HG03060 (cell line): ENCODE results near the gene CNTN2.

Source experiments
- ATAC-seq: cut with Tn5 transposase; IDR thresholded peaks from one replicate; pipeline ENCODE4 v1.9.1; 2021; ENCODE audit warnings: low read depth, moderate number of reproducible peaks; ENCODE audit not compliant: unreplicated experiment

CNTN2 gene

DNA sequence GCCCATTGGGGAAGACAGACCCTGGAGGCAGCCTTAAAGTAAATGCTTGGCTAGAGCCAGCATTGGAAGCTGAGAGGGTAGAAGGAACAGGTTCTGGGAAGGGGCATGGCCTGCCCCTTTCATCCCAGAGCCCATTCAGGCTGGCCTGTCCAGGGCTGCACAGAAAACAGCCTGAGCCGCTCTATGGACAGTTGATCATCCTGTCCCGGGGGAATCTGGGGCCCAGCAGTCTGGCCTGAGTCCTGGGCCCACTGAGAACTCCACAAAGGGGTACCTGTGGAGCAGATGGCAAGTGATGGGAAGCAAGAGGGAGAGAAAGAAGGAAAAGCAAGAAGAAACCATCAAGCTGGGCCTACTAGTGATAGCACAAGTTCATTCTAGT lies 28.0 kb downstream of the CNTN2 start:
- ATAC-seq, result no peak

DNA sequence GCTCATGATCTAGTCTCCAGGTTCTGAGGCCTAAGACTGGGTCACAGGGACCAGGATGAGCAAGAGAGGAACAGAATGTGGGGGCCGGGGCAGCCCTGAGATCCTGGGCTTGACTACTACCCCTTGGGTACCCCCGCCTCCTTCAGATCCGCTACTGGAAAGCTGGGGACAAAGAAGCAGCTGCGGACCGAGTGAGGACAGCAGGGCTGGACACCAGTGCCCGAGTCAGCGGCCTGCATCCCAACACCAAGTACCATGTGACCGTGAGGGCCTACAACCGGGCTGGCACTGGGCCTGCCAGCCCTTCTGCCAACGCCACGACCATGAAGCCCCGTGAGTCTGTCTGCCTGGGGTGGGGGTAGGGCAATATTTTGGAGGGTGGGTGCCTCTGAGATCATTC lies 28.8 kb downstream of the CNTN2 start:
- no peak for ATAC-seq

DNA sequence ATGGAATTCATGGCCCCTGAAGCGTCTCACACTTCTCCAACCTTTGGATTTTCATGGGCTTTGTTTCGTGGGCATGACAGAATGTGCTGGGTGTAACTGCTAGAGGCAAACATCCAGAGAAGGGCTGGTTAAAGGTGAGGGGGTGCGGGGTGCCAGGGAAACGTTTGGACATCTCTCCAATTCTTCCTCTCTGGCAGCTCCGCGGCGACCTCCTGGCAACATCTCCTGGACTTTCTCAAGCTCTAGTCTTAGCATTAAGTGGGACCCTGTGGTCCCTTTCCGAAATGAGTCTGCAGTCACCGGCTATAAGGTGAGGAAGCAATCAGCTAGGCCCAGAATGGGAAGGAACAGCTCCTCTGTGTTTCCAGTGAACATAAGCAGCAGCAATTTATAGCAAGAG lies 29.3 kb downstream of the CNTN2 start:
- no peak for ATAC-seq

DNA sequence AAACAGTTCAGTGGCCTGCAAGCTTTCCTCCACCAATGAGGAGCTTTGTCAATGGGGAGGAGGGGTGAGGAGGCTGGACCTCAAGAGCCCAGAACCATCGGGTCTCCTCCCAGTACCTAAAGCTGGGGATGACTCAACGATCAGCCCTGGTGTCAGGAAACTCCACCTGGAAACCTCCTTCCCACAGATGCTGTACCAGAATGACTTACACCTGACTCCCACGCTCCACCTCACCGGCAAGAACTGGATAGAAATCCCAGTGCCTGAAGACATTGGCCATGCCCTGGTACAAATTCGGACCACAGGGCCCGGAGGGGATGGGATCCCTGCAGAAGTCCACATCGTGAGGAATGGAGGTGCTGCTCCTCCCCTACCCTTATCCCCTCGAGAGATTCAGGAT lies 29.9 kb downstream of the CNTN2 start:
- no peak for ATAC-seq

DNA sequence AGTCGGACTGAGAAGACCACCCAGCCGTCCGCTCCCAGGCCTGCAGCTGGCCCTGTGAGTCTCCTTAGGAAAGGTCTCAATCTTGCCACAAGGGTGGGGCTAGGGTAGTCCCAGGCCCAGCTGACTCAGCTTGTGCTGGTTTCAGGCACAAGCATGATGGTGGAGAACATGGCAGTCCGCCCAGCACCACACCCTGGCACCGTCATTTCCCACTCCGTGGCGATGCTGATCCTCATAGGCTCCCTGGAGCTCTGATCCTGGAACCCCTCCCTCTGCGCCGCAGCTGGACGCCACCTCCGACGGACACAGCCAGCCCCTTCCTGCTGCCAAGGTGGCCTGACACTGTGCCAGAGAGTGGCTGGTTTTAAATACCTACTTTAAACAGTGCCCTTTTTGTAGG lies 30.5 kb downstream of the CNTN2 start:
- ATAC-seq, result no peak

DNA sequence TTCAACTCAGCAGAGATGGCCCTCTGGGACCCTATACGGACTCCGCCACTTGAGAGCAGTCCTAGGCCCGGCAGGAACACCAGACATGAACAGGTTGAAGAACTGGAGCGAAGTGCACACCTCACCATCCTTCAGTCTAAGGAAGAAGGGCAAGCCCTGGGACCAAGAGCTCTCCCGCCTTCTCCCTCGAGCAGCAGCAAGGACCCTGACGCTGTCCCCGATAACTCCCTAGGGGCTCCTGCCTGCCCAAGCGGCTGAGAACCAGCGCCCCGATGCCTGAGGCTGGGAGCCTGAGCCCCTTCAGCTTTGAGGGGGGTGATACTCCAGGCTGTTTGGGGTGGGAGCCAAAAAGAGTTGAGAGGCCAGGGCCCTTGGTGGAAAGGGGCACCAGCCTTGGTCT lies 31.1 kb downstream of the CNTN2 start:
- no peak for ATAC-seq

DNA sequence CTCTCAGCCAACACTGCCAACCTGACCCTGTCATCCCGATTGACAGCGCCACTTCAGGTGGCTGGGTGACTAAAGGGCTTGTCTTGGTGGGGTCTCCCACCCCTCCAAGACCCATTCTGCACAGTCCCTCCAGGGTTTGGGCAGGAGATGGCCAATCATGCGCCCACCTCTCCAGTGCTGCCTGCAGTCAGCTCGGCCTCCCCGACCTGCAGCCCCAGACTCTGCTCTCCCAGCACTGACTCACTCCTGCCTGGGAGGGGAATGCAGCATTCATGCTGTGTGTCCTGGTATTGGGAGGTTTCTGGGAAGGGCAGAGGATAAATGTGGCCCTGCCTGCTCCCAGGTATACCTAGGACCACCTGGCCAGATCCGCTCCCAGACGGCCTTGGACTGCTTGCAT lies 31.5 kb downstream of the CNTN2 start:
- no peak for ATAC-seq

DNA sequence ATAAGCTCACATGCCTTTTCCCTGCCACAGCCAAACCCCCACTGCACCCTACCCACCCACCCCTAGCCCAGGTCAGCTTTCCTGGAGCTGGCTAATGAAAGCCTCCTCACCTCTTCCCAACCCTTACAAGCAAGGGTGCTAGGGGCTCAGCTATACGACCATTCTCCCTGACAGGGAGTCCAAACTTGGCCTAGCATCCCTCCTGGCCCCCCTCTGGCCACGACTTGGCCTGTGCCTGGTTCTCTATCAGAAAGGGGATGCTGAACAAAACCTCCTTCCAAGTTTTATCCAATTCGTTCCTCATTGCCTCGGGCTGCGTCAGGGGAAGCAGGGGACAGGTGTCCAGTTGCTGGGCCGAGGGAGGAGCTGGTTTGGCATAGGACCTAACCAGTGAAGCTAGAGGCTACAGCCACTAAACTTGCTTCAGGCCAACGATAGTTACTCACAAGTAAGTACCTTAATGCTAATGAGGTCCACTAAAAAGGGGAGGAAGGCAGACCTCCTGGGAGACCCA lies 32.7 kb downstream of the CNTN2 start:
- no peak for ATAC-seq

DNA sequence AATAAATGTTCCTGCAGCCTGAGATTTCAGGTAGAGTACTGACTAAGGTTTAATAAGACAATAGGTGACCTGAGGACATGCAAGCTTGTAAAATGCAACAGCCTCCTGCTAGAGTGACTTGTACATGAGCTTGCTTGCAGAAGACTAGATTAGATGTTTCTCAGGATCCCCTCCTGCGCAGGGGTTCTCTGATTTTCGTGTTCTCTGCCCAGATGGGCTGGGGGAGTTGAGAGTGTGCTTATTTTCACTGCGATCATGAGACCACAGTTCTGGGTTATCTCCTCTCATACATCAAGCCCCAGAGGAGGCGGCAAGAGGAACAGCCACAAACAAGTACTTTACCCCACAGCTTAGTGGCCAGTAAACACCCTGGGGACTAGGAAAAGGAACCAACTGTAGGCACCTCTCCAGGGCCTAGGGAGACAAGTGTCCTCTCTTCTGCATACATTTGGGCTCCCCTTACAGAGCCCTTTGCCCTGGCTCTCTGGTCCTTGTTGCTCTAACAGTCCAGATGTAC lies 33.3 kb downstream of the CNTN2 start:
- ATAC-seq, result no peak

DNA sequence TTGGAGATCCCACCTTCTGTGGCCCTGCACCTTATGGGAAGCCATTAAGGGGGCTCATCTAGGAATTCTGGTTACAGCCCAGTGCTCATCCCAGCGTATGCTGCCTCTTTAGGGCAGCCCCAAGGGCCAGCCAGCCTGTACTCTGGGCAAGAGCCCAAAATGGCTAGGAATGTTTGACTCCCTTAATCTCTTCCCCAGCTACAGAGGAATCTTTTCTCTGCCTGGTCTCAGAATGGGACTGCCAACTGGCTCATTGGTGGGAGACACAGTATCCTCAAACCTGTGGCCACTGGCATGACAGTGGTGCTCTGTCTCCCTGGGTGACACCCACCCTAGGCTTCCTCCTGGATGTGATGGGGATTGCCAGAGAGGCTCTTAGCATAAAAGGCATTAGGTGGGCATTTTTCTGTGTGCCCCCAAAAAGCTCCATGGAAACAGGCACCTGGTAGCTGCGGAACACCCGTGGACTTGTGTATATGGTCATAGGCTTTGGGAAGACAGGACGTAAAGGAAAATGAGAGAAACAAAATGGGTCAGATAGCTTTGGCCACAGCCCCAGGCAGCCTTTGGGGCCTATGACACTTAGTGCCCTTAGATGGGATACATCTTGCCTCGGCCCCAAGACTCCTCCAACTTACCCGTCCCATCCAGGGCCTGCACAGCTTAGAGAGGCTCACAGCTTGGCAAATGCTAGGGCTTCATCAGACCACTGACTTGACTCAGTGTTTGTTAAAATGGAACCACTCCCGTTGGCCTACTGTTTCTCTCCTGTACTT lies 34.3 kb downstream of the CNTN2 start:
- no peak for ATAC-seq

DNA sequence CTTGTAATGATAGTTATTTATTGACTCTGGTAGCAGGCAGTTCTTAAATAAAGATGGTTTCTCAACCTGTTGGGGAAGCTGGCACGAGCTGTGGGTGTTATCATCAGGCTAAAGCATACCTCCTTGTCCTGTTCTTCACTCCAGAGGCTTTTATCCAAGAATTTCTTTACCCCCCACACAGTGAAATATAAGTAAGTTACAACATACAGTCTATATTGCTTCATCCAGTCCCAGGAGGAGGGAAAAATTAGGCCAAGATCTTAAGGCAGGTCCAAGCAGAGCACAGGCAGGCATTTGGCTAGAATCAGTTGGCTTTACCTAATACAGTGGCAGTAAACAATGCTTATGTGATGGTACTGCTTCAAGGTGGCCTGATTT lies 34.9 kb downstream of the CNTN2 start:
- ATAC-seq, result no peak

DNA sequence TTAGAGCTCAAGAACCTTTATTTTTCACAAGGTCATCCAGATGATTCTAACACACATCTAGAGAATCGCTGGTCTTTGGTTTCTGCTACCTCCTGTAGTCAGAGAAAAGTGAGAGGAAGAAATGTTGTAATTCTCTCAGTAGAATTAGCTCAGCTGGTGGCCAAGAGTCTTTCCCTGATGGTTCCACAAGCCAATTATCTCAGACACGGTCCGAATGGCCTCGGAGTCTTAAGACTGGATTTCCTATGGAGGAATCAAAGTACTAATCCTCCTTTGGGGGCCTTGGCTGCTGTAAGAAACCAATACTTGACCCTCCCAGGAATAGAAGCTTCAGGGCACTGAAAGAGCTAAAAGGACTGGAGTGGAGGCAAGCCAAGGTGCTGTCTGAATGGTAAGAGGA lies 39.4 kb downstream of the CNTN2 start:
- ATAC-seq, result no peak

DNA sequence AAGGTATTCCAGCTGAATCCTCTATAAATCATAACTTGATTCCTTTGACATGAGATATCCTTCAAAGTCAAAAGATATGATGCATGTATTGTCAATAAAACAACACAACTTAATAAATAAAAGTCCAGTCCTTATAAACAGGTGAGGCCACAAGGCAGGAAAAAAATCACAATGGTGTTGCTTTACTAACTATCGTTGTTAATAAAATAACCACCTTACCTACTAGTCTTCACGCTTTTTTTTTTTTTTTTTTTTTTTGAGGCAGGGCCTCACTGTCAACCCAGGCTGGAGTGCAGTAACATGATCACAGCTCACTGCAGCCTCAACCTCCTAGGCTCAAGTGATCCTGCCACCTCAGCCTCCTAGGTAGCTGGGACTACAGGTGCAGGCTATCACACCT lies 41.3 kb downstream of the CNTN2 start, which contains the start of gene TMEM81:
TSS of gene TMEM81 (minus strand) at position 101 of the 400 bp plus-strand sequence. CDS start 140 bp downstream, outside the sequence.
- ATAC-seq, result no peak

DNA sequence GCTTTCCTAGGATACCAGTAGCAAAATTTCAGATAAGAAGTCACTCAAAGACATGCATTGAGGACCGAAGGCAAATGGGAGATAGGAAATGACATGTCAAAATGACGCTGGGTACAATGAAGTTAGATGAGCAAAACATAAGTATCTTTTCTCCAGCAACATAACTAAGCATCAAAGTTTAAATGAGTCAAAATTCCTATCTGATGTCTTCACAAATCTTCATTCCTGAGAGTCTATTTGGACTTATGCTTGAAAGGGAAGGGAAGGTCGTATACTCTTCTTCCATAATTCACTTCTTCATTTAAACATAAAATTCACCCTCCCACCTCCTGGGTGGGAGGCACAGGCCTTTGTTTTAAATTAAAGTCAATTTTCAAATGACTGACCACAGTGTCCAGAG lies 45.3 kb downstream of the CNTN2 start:
- no peak for ATAC-seq

DNA sequence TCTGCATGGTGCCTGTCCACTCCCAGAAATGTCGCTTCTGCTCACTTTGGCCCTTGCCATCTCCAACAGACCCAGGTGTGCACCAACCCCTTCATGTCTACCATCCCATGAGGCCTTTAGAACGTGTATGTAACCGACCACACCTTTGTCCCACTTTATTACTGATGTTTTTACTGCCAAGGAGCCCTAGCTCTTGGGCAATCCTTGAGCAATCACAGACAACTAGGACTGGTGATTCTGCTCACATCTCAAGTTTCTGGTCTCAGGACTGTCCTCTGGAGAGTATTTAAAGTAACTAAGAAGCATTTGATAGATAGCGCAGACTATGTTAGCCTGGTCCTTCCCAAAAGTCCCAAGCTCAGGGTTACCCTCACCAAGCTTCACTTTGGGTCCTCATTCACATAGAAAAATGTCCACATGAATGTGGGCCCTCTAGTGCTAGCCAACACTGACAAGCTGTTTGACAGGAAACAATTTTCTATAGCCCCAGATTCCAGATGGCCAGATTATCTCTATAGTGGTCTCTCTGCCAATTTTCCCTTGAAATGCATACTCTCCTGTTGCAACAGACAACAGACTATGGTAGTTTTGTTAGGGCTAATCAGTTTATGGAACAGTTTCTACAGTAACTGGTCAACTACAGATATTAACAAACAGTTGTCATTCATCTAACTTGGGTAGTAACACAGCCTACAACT lies 48.2 kb downstream of the CNTN2 start:
- no peak for ATAC-seq

DNA sequence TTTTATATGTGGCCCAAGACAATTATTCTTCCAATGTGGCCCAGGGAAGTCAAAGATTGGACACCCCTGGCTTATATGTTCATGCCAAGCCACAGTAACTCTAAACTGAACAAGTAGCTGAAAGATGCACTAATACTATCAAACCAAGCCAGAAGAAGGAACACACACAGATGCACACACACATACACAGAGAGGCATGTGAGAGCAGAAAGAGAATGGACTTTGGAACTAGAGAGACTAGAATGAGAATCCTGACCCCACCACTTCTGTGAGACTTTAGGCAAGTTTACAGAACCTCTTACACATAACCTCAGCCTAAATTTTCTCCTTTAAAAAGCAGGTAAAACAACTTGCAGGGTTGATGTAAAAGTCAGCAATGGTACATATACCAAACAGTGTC lies 52.4 kb downstream of the CNTN2 start:
- no peak for ATAC-seq

DNA sequence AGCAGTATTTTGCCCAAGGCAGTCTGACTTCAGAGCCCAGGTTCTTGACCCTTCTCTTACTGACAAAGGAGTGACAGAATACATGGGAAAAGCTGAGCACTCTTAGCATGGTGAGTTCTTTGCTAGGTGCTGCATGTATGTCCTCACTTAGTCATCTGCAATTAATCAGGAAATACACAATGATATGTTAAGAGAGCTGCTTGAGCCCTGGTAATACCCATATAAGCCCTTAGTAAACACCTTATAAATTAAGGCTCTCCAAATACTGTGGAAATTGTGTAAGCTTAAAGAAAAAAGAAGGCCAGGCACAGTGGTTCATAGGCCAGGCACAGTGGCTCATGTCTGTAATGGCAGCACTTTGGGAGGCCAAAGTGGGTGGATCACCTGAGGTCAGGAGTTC lies 55.2 kb downstream of the CNTN2 start:
- no peak for ATAC-seq

DNA sequence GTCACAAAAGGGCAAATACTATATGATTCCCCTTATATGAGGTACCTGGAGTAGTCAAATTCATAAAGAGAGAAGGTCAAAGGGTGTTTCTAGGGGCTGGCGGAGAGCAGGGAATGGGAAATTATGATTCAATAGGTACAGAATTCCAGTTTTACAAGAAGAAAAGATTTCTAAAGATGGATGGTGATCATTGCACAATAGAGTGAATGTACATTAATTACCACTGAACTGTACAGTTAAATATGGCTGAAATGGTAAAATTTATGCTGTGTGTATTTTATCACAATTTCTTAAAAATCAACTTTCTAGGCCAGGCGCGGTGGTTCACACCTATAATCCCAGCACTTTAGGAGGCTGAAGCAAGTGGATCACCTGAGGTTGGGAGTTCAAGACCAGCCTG lies 59.4 kb downstream of the CNTN2 start:
- ATAC-seq, result no peak

DNA sequence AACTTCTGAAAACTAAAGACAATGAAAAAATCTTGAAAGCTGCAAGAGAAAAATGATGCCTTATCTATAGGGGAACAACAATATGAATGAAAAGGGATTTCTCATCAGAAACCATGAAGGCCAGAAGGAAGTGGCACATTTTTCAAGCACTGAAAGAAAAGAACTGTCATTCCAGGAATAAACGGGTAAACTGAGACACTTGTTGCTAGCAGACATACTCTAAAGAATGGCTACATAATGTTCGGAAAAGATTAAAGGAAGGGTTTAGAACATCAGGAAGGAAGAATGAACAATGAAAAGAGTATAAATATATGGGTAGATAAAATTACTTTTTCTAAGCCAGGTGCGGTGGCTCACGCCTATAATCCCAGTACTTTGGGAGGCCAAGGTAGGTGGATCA lies 64.3 kb downstream of the CNTN2 start:
- ATAC-seq, result no peak

DNA sequence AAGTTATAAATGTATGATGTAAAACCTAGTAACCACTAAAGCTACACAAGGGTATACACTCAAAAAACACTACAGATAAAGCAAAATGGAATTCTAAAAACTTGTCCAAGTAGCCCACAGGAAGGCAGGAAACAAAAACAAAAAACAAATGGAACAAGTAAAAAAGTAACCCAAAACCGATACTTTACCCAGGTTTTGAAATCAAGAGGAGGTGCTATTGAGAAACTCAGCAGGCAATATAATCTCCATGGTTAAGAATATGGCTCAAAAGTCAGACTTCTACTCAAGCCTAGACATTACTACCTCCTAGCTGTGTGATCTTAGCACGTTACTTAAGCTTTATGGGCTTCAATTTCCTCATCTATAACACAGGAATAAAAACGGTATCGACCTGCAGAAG lies 65.5 kb downstream of the CNTN2 start:
- ATAC-seq, result no peak

DNA sequence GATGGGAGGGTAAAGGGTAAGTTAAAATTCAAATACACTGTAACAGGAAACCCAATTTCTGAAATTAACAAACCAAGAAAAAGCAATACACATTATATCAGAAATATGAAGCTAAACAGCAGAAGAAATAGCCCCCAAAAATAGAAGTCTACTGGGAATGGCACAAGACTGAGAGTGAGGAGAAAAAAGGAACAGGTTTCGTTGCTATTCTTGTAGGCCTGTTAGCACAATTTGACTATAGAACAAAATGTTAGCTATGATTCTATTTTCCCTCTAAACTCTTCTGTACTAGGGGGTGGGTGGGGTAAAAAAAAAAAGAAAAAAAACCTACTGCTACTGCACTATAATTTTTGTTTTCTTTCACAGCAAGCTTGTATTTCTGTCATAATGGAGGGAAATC lies 66.3 kb downstream of the CNTN2 start:
- no peak for ATAC-seq

DNA sequence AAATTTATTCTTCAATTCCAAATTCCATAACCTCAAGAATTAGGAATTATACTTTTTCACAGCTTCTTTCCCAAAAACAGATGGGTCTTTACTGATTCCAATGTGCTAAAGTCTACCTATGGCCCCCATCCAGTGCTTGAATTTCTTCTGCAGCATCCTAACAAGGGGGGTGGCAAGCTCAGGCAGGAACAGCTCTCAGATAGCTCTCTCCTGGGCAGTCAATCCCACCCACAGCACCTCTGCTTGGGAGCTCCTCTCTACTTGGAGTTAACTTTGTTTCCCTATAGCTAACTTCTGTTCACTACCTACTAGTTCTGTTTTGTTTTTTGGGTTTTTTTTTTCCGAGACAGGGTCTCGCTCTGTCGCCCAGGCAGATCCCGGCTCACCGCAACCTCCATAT lies 66.7 kb downstream of the CNTN2 start:
- ATAC-seq, result no peak
